Body of pancreas (tissue), 4 donors: ENCODE data around the gene CACNA2D4. TPM values are rescaled to one million over a fixed set of nuclear protein-coding genes. Genes with fewer than 3 reads are reported as not detected.
A peak's percentile ranks its signal among the peaks of the same experiment; 100 is the strongest.

ENCODE experiments used
- ATAC-seq: fragments of 150-250 bp; one replicate; pipeline ENCODE4 v1.9.1; 2016
- DNase-seq, 4 donors: peaks; one replicate each; pipeline ENCODE4 v3.0.0-alpha.2; 2019
- H3K27ac ChIP-seq, 4 donors: fragments of 200-600 bp; sonication (generic); 1 replicate in 3 of 4; 2 replicates in 1 of 4; pipeline versions ENCODE4 v1.5.1 to v1.6.1; 2016 to 2019; ENCODE audit warnings: mild to moderate bottlenecking in 1 of 4, mixed read lengths in 1 of 4, moderate library complexity in 1 of 4
- H3K27me3 ChIP-seq, 2 donors: fragments of 200-600 bp; sonication (generic); one replicate each; pipeline ENCODE4 v1.6.0; 2016; ENCODE audit warnings: mild to moderate bottlenecking in 1 of 2
- H3K36me3 ChIP-seq, 2 donors: fragments of 200-600 bp; sonication (generic); replicated peaks in 1 of 2; 2 replicates each; pipeline ENCODE4 v1.5.1; 2016; ENCODE audit warnings: low read depth in 2 of 2; ENCODE audit not compliant: insufficient read depth in 1 of 2
- H3K4me1 ChIP-seq: fragments of 200-600 bp; sonication (generic); one replicate; pipeline ENCODE4 v1.6.0; 2016
- H3K4me3 ChIP-seq, 2 donors: fragments of 200-600 bp; sonication (generic); 1 replicate in 1 of 2; 2 replicates in 1 of 2; pipeline ENCODE4 v1.5.1; 2016 to 2019
- H3K9me3 ChIP-seq, 3 donors: fragments of 200-600 bp; sonication (generic); 1 replicate in 2 of 3; 2 replicates in 1 of 3; pipeline ENCODE4 v1.5.1; 2016
- POLR2A ChIP-seq, 3 donors: fragments of 450-650 bp; IDR thresholded peaks; one replicate each; pipeline ENCODE4 v1.6.1; 2016; ENCODE audit warnings: antibody characterized with exemption in 3 of 3, mild to moderate bottlenecking in 2 of 3
- WGBS, 2 donors: methylation state at CpG; one replicate each; pipeline ENCODE4 v1.1.5; 2017; 5-methylcytosine and 5-hydroxymethylcytosine counted together
- intact Hi-C: fragments of 100-400 bp; cut with DNase I; formaldehyde crosslinking; loops from one replicate; pipeline ENCODE4 v1.15.1; 2023
- total RNA-seq, 2 donors: library from RNA; depleted of rRNA; stranded (reverse); fragments of >200 nt; gene quantifications; one replicate each; pipeline ENCODE4 v1.1.0, GENCODE V29; 2016
- TF ChIP-seq, protein P1 (sequence below), 7 experiments: fragments of 450-650 bp in 4 of 7; fragments of 200-600 bp in 3 of 7; sonication (generic) in 3 of 7; IDR thresholded peaks; one replicate each; pipeline ENCODE4 v1.5.1; 2016 to 2019; ENCODE audit warnings: antibody characterized with exemption in 7 of 7

CACNA2D4 gene
- total RNA-seq, 2 donors from 2014 or later: 3.6 TPM; not detected in 1

DNA sequence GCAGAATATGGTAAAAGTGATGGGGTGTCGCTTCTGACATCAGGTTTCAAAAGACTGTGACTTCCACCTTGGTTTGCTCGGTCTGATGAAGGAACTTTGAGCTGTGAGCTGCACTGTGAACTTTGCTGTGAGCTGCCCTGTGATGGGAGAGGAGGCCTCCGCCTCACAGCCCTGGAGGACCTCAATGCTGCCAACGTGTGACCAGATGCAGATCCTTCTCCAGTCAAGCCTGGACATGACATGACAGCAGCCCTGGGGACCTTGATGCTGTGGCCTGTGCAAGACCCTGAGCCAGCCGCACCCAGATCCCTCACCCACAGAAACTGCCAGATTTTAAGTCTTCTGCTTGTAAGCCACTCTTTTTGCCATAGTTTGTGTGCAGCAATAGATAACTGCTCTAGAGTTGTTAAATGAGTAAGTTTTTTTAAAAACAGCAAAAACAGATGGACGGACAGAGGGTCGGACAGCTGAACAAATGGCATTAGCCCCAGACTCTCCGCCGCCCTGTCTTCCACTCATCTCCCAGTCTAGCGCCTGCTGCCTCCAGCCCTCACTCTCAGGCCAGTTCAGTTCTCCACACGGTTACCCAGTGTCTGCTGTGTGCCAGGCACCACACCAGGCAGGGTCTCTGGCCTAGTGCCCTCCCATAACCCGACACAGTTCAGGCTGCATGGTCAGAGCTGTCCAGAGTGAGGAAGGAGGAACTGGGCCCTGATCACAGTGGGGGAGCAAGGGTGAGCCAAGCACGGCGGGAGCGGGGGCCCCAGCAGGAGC, 111.2 kb downstream of the CACNA2D4 start:
- Histone ChIP-seq H3K4me3 (no peak overlapping the region), H3K36me3 (no peaks in the 10 kb centered on the region), H3K27me3 (no peaks in the 10 kb centered on the region), H3K4me1 (no peaks in the 10 kb centered on the region), H3K9me3 (no peaks in the 10 kb centered on the region), H3K27ac (no peak overlapping the region)
- DNase-seq (no peak), ATAC-seq (no peak)
- TF ChIP-seq, protein P1, sequence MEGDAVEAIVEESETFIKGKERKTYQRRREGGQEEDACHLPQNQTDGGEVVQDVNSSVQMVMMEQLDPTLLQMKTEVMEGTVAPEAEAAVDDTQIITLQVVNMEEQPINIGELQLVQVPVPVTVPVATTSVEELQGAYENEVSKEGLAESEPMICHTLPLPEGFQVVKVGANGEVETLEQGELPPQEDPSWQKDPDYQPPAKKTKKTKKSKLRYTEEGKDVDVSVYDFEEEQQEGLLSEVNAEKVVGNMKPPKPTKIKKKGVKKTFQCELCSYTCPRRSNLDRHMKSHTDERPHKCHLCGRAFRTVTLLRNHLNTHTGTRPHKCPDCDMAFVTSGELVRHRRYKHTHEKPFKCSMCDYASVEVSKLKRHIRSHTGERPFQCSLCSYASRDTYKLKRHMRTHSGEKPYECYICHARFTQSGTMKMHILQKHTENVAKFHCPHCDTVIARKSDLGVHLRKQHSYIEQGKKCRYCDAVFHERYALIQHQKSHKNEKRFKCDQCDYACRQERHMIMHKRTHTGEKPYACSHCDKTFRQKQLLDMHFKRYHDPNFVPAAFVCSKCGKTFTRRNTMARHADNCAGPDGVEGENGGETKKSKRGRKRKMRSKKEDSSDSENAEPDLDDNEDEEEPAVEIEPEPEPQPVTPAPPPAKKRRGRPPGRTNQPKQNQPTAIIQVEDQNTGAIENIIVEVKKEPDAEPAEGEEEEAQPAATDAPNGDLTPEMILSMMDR (IDR thresholded peaks at IDR 0.05): no peak
- TF ChIP-seq POLR2A (IDR thresholded peaks at IDR 0.05): no peak
- WGBS, 2 donors: 77 to 86% methylated on average over 15 of the region's 15 CpGs
- intact Hi-C loops: loop anchor here (5.0 to 10.0 kb wide), 2 partner anchors 125 to 228 kb away; no protein-coding TSS in a partner anchor

DNA sequence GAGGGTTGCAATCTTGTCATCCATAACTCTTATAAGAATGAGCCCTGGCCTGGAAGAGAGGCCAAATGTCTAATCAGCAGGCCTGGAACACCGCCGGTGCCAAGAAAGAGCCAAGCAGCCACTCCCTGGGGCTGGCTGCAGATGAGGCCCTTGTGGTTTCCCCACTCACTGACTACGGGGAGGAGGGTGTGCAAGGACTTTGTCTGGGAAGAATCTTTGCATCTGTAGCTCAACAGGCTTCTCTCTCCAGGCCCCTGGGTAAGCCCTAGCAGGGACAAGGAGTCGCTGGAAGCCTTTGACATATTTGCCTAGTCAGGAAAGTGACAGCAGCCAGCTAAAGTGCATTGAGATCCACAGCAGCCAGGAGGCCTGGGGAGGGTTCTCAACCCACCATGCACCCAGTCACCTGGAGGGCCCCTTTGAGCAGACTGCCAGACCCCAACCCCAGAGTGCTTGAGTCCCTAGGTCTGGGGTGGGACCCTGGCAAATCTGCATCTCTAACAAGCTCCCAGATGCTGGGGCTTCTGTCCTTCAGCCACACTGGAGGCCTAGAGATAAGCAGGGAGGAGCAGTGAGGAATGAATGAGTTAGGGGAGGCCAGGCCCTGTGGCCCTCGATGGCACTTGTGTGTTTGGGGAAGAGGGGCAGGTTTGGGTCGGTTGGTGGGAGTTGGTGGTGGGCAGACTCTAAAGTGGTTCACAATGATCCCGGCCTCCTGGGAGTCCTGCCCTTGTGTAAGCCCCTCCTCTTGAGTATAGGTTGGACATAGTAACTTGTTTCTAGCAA, 112.0 kb downstream of the CACNA2D4 start:
- no peaks in the 10 kb centered on the region for H3K36me3 ChIP-seq
- no peak for TF ChIP-seq POLR2A (IDR thresholded peaks at IDR 0.05)
- TF ChIP-seq, protein P1 (IDR thresholded peaks at IDR 0.05): no peak
- WGBS, 2 donors: 39 to 61% methylated on average over 5 to 7 of the region's 7 CpGs
- no peaks in the 10 kb centered on the region for H3K9me3 ChIP-seq
- ATAC-seq: no peak
- intact Hi-C loops: loop anchor here (5.0 to 10.0 kb wide), 2 partner anchors 126 to 228 kb away; no protein-coding TSS in a partner anchor
- DNase-seq: no peak
- H3K4me3 ChIP-seq: no peak overlapping the region
- no peak overlapping the region for H3K27ac ChIP-seq
- H3K4me1 ChIP-seq: no peaks in the 10 kb centered on the region
- no peaks in the 10 kb centered on the region for H3K27me3 ChIP-seq

DNA sequence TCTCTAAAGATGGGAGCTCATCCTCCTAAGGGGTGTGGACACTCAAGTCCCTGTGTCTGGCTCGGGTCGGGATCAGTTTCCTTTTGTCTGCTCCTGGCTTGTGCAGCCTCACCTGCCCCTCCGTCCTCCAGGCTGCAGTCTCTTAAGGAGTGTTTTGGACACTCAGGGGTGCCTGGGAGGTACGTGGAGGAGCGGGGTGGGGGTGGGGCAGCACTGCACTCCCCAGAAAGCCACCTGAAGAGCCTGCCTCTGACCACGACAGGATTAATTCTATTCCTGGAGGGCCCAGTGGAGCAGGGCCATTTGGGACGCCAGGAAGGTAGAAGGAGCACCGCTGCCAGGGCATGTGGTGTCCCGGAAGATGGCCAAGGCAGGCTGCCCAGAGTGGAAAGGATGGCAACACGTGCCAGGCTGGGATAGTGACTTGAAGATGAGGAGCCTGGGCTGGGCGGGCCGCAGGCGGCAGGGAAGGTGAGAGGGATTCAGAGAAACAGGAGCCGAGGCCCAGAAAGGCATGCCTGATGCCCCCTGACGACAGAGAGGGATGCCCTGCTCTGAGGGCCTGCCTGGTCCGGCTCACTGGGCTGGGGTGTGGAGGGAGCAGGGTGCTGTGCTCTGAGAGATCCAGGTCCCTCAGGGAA, 112.9 kb downstream of the CACNA2D4 start:
- intact Hi-C loops: loop anchor here (5.0 to 10.0 kb wide), 2 partner anchors 127 to 229 kb away; no protein-coding TSS in a partner anchor

GRCh38 chr12:1804545-1805332, 113.7 kb downstream of the CACNA2D4 start:
- H3K9me3 ChIP-seq: no peaks in the 10 kb centered on the region
- ATAC-seq: peak; percentile 69
- H3K4me3 ChIP-seq: no peak overlapping the region
- H3K4me1 ChIP-seq: no peaks in the 10 kb centered on the region
- TF ChIP-seq, protein P1 (IDR thresholded peaks at IDR 0.05): no peak
- TF ChIP-seq POLR2A (IDR thresholded peaks at IDR 0.05): no peak
- H3K27ac ChIP-seq: no peak overlapping the region
- H3K27me3 ChIP-seq: no peaks in the 10 kb centered on the region
- DNase-seq: peak; percentile 69 to 87 (median 74)
- no peaks in the 10 kb centered on the region for H3K36me3 ChIP-seq
- 56 to 61% methylated on average over 19 to 25 of the region's 25 CpGs for WGBS, 2 donors
- intact Hi-C loops: loop anchor here (5.0 to 10.0 kb wide), 2 partner anchors 128 to 230 kb away; no protein-coding TSS in a partner anchor

More for the DNA sequence above, 112.9 kb downstream of the CACNA2D4 start:
- no peaks in the 10 kb centered on the region for H3K4me1 ChIP-seq
- whole genome bisulfite sequencing, 2 donors: 79 to 91% methylated on average over 15 to 16 of the region's 16 CpGs
- no peak overlapping the region for H3K4me3 ChIP-seq
- H3K27me3 ChIP-seq: no peaks in the 10 kb centered on the region
- no peaks in the 10 kb centered on the region for H3K9me3 ChIP-seq
- TF ChIP-seq POLR2A (IDR thresholded peaks at IDR 0.05): no peak
- TF ChIP-seq, protein P1 (IDR thresholded peaks at IDR 0.05): no peak
- ATAC-seq (no peak), DNase-seq (no peak)
- no peaks in the 10 kb centered on the region for H3K36me3 ChIP-seq
- H3K27ac ChIP-seq: no peak overlapping the region
